Colonic mucosa (tissue), 4 donors: ENCODE data around the gene VMO1. TPM values are rescaled to one million over a fixed set of nuclear protein-coding genes. Genes with fewer than 3 reads are reported as not detected.
"Not testable (repeated sequence)": the region's sequence is repeated elsewhere in the genome, so short reads cannot be mapped to it uniquely, and the experiment has no call there.

Source experiments
- DNase-seq: peaks from one replicate; pipeline ENCODE4 v3.0.0-alpha.2; 2020
- H3K27ac ChIP-seq: fragments of 200-600 bp; one replicate; pipeline ENCODE4 v1.8.0; 2021
- H3K27me3 ChIP-seq: fragments of 200-600 bp; one replicate; pipeline ENCODE4 v1.8.0; 2021
- H3K36me3 ChIP-seq: fragments of 200-600 bp; one replicate; pipeline ENCODE4 v1.8.0; 2021
- H3K4me1 ChIP-seq: fragments of 200-600 bp; one replicate; pipeline ENCODE4 v1.8.0; 2021; ENCODE audit warnings: mild to moderate bottlenecking
- H3K4me3 ChIP-seq: fragments of 200-600 bp; one replicate; pipeline ENCODE4 v1.8.0; 2021
- H3K9ac ChIP-seq, 2 donors: one replicate each; pipeline ENCODE4 v1.7.0; 2013; ENCODE audit warnings: control low read depth in 2 of 2, low read depth in 2 of 2, low read length in 2 of 2
- H3K9me3 ChIP-seq: fragments of 200-600 bp; one replicate; pipeline ENCODE4 v1.8.0; 2021
- CTCF ChIP-seq: fragments of 200-600 bp; IDR thresholded peaks from one replicate; pipeline ENCODE4 v1.8.0; 2022; ENCODE audit warnings: antibody characterized with exemption, mild to moderate bottlenecking
- intact Hi-C: fragments of 100-400 bp; cut with DNase I; formaldehyde crosslinking; loops from one replicate; pipeline ENCODE4 v1.14.1; 2022
- total RNA-seq, 2 donors: library from RNA; stranded (reverse); fragmentation: NEBNext Ultra II Directional in 1 of 2; extraction: Animal tissue kit (Norgen Biotek cat#: 25700) in 1 of 2; gene quantifications; one replicate each; pipeline ENCODE4 v1.2.1, GENCODE V29; 2021
- donor health status: healthy.
- donor health status: DM: no; HTN: no; CAD: no.
- donor health status: DM: no; HTN: no; CAD: no.

The VMO1 gene
- total RNA-seq: 1 to 10 TPM in 1 of 2 donors, under 1 TPM in 1; 0.91 to 2.0 TPM

DNA sequence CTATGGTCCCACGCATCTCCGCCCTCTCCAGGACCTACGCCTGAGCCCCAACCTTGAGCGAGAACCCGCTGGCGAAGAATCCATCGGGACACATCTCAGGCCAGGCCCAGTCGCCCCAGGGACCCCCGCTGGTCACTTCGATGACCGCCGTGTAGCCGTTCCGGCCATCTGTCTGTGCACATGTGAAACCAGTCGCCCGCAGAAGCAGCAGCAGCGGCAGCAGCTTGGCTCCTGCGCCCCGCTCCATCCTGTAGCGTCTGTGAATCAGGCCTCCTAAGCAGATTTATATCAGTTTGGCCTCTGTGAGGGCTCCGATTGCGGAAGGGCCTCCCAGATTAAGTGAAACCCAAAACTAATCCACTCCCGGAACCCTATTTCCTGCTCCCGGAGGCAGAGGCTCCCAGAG lies at the start of gene VMO1:
Gene VMO1 (minus strand): TSS at position 259 of the 406 bp plus-strand sequence. CDS start 12 bp downstream, at position 247.
- intact Hi-C loops: loop anchor here (5.0 kb wide), 1 partner anchor 54 kb away; the partner anchor contains the start of gene MED11
- Histone ChIP-seq H3K27ac (no peak within 1 kb of the TSS), H3K9ac (peak within 1 kb of the TSS in 1 of 2 donors; percentile 58), H3K36me3 (no peaks in the 10 kb centered on the region), H3K9me3 (no peaks in the 10 kb centered on the region), H3K4me3 (no peak within 1 kb of the TSS), H3K4me1 (no peaks in the 10 kb centered on the region), H3K27me3 (peaks cover 5% of the 10 kb centered on the region)
- no peak for DNase-seq
- no peak for TF ChIP-seq CTCF

GRCh38 chr17:4834681-4835020 lies 48.5 kb upstream of the VMO1 start:
- peaks cover 15% of the 10 kb centered on the region for H3K4me1 ChIP-seq
- H3K4me3 ChIP-seq: peak overlapping the region; percentile 94
- no peaks in the 10 kb centered on the region for H3K36me3 ChIP-seq
- peak overlapping the region; percentile 98 for H3K27ac ChIP-seq
- intact Hi-C loops: no loop called here
- H3K9ac ChIP-seq: peak overlapping the region; percentile 4 to 90
- no peaks in the 10 kb centered on the region for H3K9me3 ChIP-seq
- no peaks in the 10 kb centered on the region for H3K27me3 ChIP-seq
- TF ChIP-seq CTCF: no peak
- DNase-seq: peak; percentile 42

GRCh38 chr17:4833941-4834680 lies 47.9 kb upstream of the VMO1 start:
- peak overlapping the region; percentile 98 for H3K27ac ChIP-seq
- peaks cover 15% of the 10 kb centered on the region for H3K4me1 ChIP-seq
- intact Hi-C loops: no loop called here
- H3K9me3 ChIP-seq: no peaks in the 10 kb centered on the region
- no peaks in the 10 kb centered on the region for H3K27me3 ChIP-seq
- DNase-seq: peak; percentile 60
- peak overlapping the region; percentile 81 to 90 for H3K9ac ChIP-seq
- H3K36me3 ChIP-seq: no peaks in the 10 kb centered on the region
- no peak for TF ChIP-seq CTCF
- H3K4me3 ChIP-seq: peak overlapping the region; percentile 94

GRCh38 chr17:4833178-4833940 lies 47.2 kb upstream of the VMO1 start, which contains the start of gene MINK1:
Gene MINK1, plus strand, starts transcription at chr17:4833340. Its CDS starts 244 bp downstream, at chr17:4833584.
- intact Hi-C loops: no loop called here
- Histone ChIP-seq H3K27me3 (no peaks in the 10 kb centered on the region), H3K27ac (peak within 1 kb of the TSS; percentile 98), H3K4me3 (peak within 1 kb of the TSS; percentile 94), H3K36me3 (no peaks in the 10 kb centered on the region), H3K9ac (peak within 1 kb of the TSS; percentile 81 to 90), H3K4me1 (peaks cover 14% of the 10 kb centered on the region), H3K9me3 (no peaks in the 10 kb centered on the region)
- TF ChIP-seq CTCF: no peak
- DNase-seq: peak; percentile 89

DNA sequence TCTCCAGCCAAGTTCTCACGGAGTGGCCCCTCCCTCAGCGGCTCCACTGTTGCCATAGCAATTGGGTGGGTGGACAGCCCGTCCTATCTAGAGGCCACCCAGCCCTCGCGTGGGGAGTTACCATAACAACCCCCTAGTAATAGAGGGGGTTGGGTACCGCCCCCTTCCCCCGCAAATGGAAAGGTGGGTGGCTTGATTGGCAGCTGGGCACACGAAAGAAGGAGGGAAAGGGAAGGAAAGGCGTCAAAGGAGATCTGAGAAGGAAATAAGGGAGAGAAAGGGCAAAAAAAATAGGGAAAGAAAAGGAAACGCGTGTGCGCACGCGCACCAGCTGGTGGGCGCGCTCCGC lies 46.6 kb upstream of the VMO1 start:
- Histone ChIP-seq H3K9ac (peak overlapping the region in 1 of 2 donors; percentile 90), H3K4me1 (peaks cover 12% of the 10 kb centered on the region), H3K4me3 (peak overlapping the region; percentile 94), H3K27ac (peak overlapping the region; percentile 98)
- H3K9me3 ChIP-seq, DNase-seq, intact Hi-C loops, H3K27me3 ChIP-seq, H3K36me3 ChIP-seq: not testable (repeated sequence)
